ENCODE results near the gene NACA2. TPM values are rescaled to one million over a fixed set of nuclear protein-coding genes. Genes with fewer than 3 reads are reported as not detected.
A peak's percentile ranks its signal among the peaks of the same experiment; 100 is the strongest.
"Not testable (repeated sequence)": the region's sequence is repeated elsewhere in the genome, so short reads cannot be mapped to it uniquely, and the experiment has no call there.

NACA2 gene
- total RNA-seq, 1 donor = not detected

DNA sequence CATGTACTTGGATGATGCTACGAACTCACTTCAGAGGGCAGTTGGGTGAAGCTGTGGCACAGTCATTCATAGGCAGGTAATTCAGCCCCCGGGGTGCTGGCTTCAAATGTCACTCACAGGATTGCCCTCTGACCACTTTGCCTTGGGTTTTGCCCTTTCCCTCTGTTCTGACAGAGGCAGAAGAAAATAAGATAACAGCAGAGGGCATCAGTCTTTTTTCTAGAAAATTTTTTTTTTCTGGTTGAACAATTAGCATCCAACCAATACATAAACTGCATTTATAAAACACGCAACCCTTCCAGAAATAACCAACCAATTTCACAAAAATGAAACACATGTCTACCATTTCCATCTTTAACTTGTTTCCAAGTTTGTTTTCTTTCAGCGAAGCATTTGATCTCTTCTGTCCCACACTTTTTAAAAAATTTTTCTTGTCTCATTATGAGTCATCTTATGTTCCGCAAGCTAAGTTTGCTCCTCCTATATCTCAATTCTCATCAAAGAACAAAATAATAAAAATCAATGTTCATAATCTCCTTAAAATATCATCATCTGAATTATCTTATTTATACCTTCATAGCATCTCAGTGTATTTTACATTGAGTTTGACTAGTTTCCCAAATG lies 15.6 kb downstream of the NACA2 start:
- no peak for DNase-seq (ENCODE audit: low read depth)
- TF ChIP-seq, protein P1, sequence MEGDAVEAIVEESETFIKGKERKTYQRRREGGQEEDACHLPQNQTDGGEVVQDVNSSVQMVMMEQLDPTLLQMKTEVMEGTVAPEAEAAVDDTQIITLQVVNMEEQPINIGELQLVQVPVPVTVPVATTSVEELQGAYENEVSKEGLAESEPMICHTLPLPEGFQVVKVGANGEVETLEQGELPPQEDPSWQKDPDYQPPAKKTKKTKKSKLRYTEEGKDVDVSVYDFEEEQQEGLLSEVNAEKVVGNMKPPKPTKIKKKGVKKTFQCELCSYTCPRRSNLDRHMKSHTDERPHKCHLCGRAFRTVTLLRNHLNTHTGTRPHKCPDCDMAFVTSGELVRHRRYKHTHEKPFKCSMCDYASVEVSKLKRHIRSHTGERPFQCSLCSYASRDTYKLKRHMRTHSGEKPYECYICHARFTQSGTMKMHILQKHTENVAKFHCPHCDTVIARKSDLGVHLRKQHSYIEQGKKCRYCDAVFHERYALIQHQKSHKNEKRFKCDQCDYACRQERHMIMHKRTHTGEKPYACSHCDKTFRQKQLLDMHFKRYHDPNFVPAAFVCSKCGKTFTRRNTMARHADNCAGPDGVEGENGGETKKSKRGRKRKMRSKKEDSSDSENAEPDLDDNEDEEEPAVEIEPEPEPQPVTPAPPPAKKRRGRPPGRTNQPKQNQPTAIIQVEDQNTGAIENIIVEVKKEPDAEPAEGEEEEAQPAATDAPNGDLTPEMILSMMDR (IDR thresholded peaks at IDR 0.05; ENCODE audit: insufficient read depth, low read length) = no peak
- no peak overlapping the region for H3K4me3 ChIP-seq (ENCODE audit: low read depth, low read length)

DNA sequence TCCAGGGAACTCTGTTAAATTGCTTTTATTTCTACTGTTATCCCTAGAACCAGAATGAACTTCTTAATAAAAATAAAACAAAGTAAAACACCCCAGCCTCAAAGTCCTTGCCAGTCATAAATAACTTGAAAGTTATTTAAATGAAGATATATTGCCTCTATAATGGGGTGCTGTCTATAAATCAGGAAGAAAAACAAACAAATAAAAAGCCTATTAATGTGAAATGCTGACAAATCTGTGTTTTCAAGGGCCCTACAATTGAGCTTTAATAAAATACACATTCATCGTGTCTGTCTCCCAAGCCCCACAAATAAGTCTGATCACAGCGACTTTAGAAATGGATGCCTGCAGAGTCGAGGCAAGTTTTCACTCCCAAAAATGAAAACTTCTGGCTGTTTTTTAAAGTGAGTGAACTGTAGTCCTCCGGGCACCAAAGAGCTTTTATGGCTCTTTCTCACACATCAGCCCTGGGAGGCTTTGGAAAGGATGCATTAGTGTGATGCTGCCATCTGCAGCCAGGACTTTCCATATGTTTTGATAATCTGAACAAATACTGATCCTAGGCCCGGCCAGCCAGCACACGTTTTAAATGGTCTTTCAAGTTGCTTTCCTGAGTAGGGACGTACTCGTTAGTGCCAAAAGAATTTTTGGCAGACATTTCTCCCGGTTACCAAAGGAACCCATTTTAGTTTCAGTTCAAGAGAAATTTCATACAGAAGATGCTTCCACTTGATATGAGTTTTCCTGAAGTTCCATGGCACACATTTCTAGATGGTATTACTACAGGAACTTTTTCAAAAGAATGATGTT lies 16.3 kb downstream of the NACA2 start:
- peak; percentile 65 for DNase-seq (ENCODE audit: low read depth)
- TF ChIP-seq, protein P1 (IDR thresholded peaks at IDR 0.05; ENCODE audit: insufficient read depth, low read length) = peak; percentile 52
- H3K4me3 ChIP-seq (ENCODE audit: low read depth, low read length) = no peak overlapping the region

DNA sequence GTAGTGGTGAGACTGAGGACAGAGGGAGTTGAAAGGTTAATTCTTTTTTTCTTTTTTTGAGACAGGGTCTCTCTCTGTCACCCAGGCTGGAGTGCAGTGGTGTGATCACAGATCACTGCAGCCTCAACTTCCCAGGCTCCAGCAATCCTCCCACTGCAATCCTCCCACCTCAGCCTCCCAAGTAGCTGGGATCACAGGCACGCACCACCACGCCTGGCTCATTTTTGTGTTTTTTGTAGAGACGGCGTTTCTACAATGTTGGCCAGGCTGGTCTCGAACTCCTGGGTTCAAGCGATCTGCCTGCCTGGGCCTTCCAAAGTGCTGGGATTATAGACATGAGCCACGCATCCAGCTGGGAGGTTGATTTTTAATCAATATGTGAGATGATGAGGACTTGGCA lies 18.5 kb downstream of the NACA2 start:
- not testable (repeated sequence) for DNase-seq (ENCODE audit: low read depth); H3K4me3 ChIP-seq (ENCODE audit: low read depth, low read length)

DNA sequence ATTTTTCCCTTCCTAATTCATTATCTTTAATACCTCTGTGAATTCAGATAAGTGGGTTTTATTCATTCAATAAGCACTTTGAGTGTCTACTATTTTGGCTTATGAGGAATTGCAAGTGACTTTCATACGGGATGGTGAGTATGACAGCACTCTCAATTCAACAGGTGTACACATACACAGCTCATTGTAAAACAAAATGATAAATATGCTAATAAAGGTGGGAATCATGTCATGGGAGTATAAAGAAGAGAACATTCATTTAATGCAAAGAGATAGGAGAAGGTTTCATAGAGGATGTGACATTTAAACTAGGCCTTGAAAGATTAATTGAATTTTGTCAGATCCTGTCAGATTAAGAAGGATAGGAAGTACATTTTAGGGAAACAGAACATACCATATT lies 19.4 kb downstream of the NACA2 start:
- TF ChIP-seq, protein P1 (IDR thresholded peaks at IDR 0.05; ENCODE audit: insufficient read depth, low read length) = no peak
- no peak for DNase-seq (ENCODE audit: low read depth)
- H3K4me3 ChIP-seq (ENCODE audit: low read depth, low read length) = no peak overlapping the region

DNA sequence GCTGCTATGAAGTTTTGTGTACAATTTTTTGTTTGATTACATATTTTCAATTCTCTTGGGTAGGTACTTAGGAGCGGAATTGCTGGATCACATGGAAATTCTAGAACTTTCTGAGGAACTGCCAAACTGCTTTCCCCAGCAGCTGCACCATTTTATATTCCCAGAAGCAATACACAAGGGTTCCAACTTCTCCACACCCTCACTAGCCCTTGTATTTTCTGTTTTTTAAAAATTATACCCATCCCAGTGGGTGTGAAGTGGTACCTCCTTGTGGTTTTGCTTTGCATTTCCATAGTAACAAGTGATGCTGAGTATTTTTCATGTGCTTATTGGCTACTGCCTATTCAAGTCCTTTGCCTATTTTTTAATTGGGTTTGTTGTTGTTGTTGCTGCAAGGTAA lies 20.9 kb downstream of the NACA2 start:
- no peak overlapping the region for H3K4me3 ChIP-seq (ENCODE audit: low read depth, low read length)
- TF ChIP-seq, protein P1 (IDR thresholded peaks at IDR 0.05; ENCODE audit: insufficient read depth, low read length) = no peak
- DNase-seq (ENCODE audit: low read depth) = no peak

DNA sequence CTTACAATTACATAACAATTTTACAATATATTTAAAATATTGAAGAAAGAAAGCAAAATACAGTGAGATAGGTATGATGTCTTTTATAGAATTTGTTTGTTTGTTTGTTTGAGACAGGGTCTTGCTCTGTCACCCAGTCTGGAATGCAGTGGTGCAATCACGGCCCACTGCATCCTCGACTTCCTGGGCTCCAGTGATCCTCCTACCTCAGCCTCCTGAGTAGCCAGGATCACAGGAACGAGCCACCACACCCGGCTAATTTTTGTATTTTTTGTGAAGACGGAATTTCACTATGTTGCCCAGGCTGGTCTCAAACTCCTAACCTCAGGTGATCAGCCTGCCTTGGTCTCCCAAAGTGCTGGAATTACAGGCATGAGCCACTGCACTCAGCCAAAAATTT lies 21.5 kb downstream of the NACA2 start:
- not testable (repeated sequence) for DNase-seq (ENCODE audit: low read depth); H3K4me3 ChIP-seq (ENCODE audit: low read depth, low read length)

DNA sequence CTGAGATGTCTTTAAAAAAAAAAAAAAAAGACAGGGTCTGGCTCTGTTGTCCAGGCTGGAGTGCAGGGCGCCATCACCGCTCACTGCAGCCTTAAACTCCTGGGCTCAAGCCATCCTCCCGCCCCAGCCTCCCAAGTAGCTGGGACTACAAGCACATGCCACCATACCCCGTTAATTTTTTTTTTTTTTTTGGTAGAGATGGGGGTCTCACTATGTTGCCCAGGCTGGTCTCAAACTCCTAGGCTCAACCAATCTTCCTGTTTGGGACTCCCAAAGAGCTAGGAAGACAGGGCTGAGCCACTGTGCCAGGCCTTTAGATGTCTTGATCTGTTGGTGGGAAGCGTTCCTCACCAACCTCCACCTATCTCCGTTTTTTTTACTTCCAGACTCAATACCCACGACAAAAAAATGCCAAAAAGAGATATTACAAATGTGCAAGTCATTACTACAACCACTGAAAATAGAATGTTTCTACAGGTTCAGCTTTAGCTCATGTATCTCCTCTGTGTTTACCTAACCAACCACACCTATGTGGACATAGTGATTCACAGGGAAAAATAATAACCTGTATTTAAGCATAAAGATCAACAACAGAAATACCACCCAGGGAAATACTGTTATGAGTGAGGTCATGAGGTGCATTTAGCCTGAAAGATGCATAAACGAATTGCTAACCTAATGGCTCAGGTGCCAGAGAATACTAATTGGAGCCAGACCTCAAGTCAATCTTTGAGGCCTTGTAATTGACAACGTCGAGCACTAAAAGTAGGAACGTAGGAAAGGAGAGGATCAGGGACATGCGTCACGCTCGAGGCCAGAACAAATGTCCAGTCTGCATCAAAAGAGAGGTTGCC lies 22.6 kb downstream of the NACA2 start:
- H3K4me3 ChIP-seq (ENCODE audit: low read depth, low read length) = no peak overlapping the region
- TF ChIP-seq, protein P1 (IDR thresholded peaks at IDR 0.05; ENCODE audit: insufficient read depth, low read length) = no peak
- DNase-seq (ENCODE audit: low read depth) = no peak
